Measurements from ENCODE around the gene MOB3B. TPM values are rescaled to one million over a fixed set of nuclear protein-coding genes. Genes with fewer than 3 reads are reported as not detected.

The MOB3B gene
- total RNA-seq, 1 experiment from 2014 or later: 0.03 TPM

DNA sequence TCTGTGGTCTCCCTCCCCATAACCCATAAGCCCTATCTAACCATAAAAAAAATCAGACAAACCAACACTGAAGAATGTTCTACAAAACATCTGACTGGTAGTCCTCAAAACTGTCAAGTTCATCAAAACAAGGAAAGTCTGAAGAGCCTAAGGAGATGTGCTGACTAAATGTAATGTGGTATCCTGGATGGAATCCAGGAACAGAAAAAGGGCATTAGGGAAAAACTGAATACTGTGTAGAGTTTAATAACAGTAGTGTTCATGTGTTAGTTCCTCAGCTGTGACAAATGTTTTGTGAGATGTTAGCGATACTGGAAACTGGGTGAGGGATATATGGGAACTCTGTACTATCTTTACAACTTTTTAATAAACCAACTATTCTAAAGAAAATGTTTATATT, 157.0 kb downstream of the MOB3B start:
- H3K27me3 ChIP-seq (ENCODE audit: control insufficient read depth, insufficient read depth, low read length): no peaks in the 10 kb centered on the region
- ChIA-PET POLR2A (no interaction called here), CTCF (no interaction called here)
- no peaks in the 10 kb centered on the region for H3K9me3 ChIP-seq (ENCODE audit: control insufficient read depth, insufficient read depth, low read depth, low read length)
- no peak for TF ChIP-seq TCF7L2 (IDR thresholded peaks at IDR 0.05; ENCODE audit: low read depth, low read length)
- no peak for TF ChIP-seq SIN3A (IDR thresholded peaks at IDR 0.05; ENCODE audit: borderline replicate concordance, insufficient read depth, low read depth, low read length)
- no peak for TF ChIP-seq POLR2AphosphoS5 (IDR thresholded peaks at IDR 0.05; ENCODE audit: low read depth, low read length)
- TF ChIP-seq CTCF (IDR thresholded peaks at IDR 0.05): no peak
- no peak for TF ChIP-seq REST (IDR thresholded peaks at IDR 0.05; ENCODE audit: insufficient read depth in 1 of 2, low read depth in 2 of 2, low read length in 1 of 2)
- H3K4me3 ChIP-seq (ENCODE audit: low read depth in 2 of 2, low read length in 2 of 2): no peak overlapping the region
- in situ Hi-C loops (cut with HindIII; ENCODE audit: low pct_unique_long_range_greater_than_20kb, low sequenced_read_pairs): no loop called here
- intact Hi-C loops (cut with micrococcal nuclease; ENCODE audit: unreplicated experiment): no loop called here
- ATAC-seq: no peak
- H3K27ac ChIP-seq (ENCODE audit: low read length): no peak overlapping the region
- no peaks in the 10 kb centered on the region for H3K36me3 ChIP-seq (ENCODE audit: control insufficient read depth, insufficient read depth, low read length)
- BruUV-seq (replicated peaks): no TSS peak
- H3K4me1 ChIP-seq (ENCODE audit: control insufficient read depth, insufficient read depth, low read length): no peaks in the 10 kb centered on the region
- no peak for DNase-seq (ENCODE audit: low read depth, low spot score)

GRCh38 chr9:27371382-27371781, 158.2 kb downstream of the MOB3B start:
- intact Hi-C loops (cut with micrococcal nuclease; ENCODE audit: unreplicated experiment) (no loop called here), in situ Hi-C loops (cut with HindIII; ENCODE audit: low pct_unique_long_range_greater_than_20kb, low sequenced_read_pairs) (no loop called here)
- no TSS peak for BruUV-seq (replicated peaks)
- Histone ChIP-seq H3K4me1 (ENCODE audit: control insufficient read depth, insufficient read depth, low read length) (no peaks in the 10 kb centered on the region), H3K27ac (ENCODE audit: low read length) (no peak overlapping the region), H3K27me3 (ENCODE audit: control insufficient read depth, insufficient read depth, low read length) (no peaks in the 10 kb centered on the region), H3K9me3 (ENCODE audit: control insufficient read depth, insufficient read depth, low read depth, low read length) (no peaks in the 10 kb centered on the region), H3K36me3 (ENCODE audit: control insufficient read depth, insufficient read depth, low read length) (no peaks in the 10 kb centered on the region), H3K4me3 (ENCODE audit: low read depth in 2 of 2, low read length in 2 of 2) (no peak overlapping the region)
- POLR2A ChIA-PET: no interaction called here
- no peak for DNase-seq (ENCODE audit: low read depth, low spot score)
- no peak for ATAC-seq
- CTCF ChIA-PET: no interaction called here
- no peak for TF ChIP-seq SIN3A (IDR thresholded peaks at IDR 0.05; ENCODE audit: borderline replicate concordance, insufficient read depth, low read depth, low read length)
- no peak for TF ChIP-seq POLR2AphosphoS5 (IDR thresholded peaks at IDR 0.05; ENCODE audit: low read depth, low read length)
- no peak for TF ChIP-seq CTCF (IDR thresholded peaks at IDR 0.05)
- no peak for TF ChIP-seq TCF7L2 (IDR thresholded peaks at IDR 0.05; ENCODE audit: low read depth, low read length)
- TF ChIP-seq REST (IDR thresholded peaks at IDR 0.05; ENCODE audit: insufficient read depth in 1 of 2, low read depth in 2 of 2, low read length in 1 of 2): no peak

All from Panc1 (cell line).